Hepatocyte (in vitro differentiated cells): ENCODE measurements around the gene CEMP1. TPM values are rescaled to one million over a fixed set of nuclear protein-coding genes. Genes with fewer than 3 reads are reported as not detected.
"Not testable (repeated sequence)": the region's sequence is repeated elsewhere in the genome, so short reads cannot be mapped to it uniquely, and the experiment has no call there.

Experiments used
- DNase-seq: peaks from one replicate; pipeline ENCODE4 v3.0.0-alpha.2; 2016; ENCODE audit warnings: low spot score
- H2AFZ ChIP-seq: fragments of 200-600 bp; sonication (generic); 2 replicates; pipeline ENCODE4 v1.6.0; 2016; ENCODE audit warnings: antibody characterized with exemption, mild to moderate bottlenecking
- H3K27ac ChIP-seq: fragments of 200-600 bp; sonication (generic); 2 replicates; pipeline ENCODE4 v1.5.1; 2016; ENCODE audit warnings: mild to moderate bottlenecking
- H3K27me3 ChIP-seq: fragments of 200-600 bp; sonication (generic); 2 replicates; pipeline ENCODE4 v1.6.1; 2016
- H3K36me3 ChIP-seq: fragments of 200-600 bp; sonication (generic); replicated peaks from 2 replicates; pipeline ENCODE4 v1.5.1; 2016; ENCODE audit warnings: low read depth; ENCODE audit not compliant: insufficient read depth
- H3K4me1 ChIP-seq: fragments of 200-600 bp; sonication (generic); 2 replicates; pipeline ENCODE4 v1.5.1; 2016; ENCODE audit warnings: mild to moderate bottlenecking, moderate library complexity; ENCODE audit not compliant: insufficient read depth
- H3K4me2 ChIP-seq: fragments of 200-600 bp; sonication (generic); 2 replicates; pipeline ENCODE4 v1.6.0; 2016
- H3K4me3 ChIP-seq: fragments of 200-600 bp; sonication (generic); 2 replicates; pipeline ENCODE4 v1.5.1; 2016; ENCODE audit warnings: mild to moderate bottlenecking
- H3K79me2 ChIP-seq: fragments of 200-600 bp; sonication (generic); 2 replicates; pipeline ENCODE4 v1.6.0; 2017; ENCODE audit warnings: mild to moderate bottlenecking
- H3K9me2 ChIP-seq: fragments of 200-600 bp; sonication (generic); replicated peaks from 2 replicates; pipeline ENCODE4 v1.6.0; 2017; ENCODE audit warnings: mild to moderate bottlenecking; ENCODE audit not compliant: insufficient read depth
- H3K9me3 ChIP-seq: fragments of 200-600 bp; sonication (generic); 2 replicates; pipeline ENCODE4 v1.5.1; 2016; ENCODE audit warnings: low read depth, mild to moderate bottlenecking
- H4K20me1 ChIP-seq: fragments of 200-600 bp; sonication (generic); 2 replicates; pipeline ENCODE4 v1.6.0; 2016; ENCODE audit warnings: mild to moderate bottlenecking; ENCODE audit not compliant: insufficient read depth, poor library complexity, severe bottlenecking
- EZH2 ChIP-seq: fragments of 200-600 bp; sonication (generic); IDR thresholded peaks from 2 replicates; pipeline ENCODE4 v1.6.1; 2016; ENCODE audit warnings: antibody characterized with exemption, mild to moderate bottlenecking, borderline replicate concordance
- EZH2phosphoT487 ChIP-seq: fragments of 200-600 bp; sonication (generic); IDR thresholded peaks from one replicate; pipeline ENCODE4 v1.6.1; 2018; ENCODE audit warnings: antibody characterized with exemption, mild to moderate bottlenecking, low read depth, moderate library complexity; ENCODE audit not compliant: unreplicated experiment, severe bottlenecking
- WGBS: methylation state at CpG from one replicate; pipeline ENCODE4 v1.1.6; 2016; ENCODE audit warnings: low lambda C conversion rate; ENCODE audit errors: missing lambda C conversion rate; 5-methylcytosine and 5-hydroxymethylcytosine counted together
- polyA plus RNA-seq: library from polyadenylated mRNA; unstranded; fragments of >200 nt; fragmentation: Nextera tagmentation; extraction: Ambion mirVana; gene quantifications from 2 replicates; pipeline ENCODE4 v1.2.1, GENCODE V29; 2016
- total RNA-seq: library from RNA; depleted of rRNA; stranded (reverse); fragments of >200 nt; gene quantifications from 2 replicates; pipeline ENCODE4 v1.2.3, GENCODE V29; 2014
- TF ChIP-seq, protein P1 (sequence below): fragments of 200-600 bp; sonication (generic); IDR thresholded peaks from 2 replicates; pipeline ENCODE4 v1.5.1; 2016; ENCODE audit warnings: antibody characterized with exemption, mild to moderate bottlenecking; ENCODE audit not compliant: poor library complexity

Gene CEMP1
- total and polyA plus RNA-seq, 2 experiments from 2014 or later = 11.1 TPM; not detected in 1

DNA sequence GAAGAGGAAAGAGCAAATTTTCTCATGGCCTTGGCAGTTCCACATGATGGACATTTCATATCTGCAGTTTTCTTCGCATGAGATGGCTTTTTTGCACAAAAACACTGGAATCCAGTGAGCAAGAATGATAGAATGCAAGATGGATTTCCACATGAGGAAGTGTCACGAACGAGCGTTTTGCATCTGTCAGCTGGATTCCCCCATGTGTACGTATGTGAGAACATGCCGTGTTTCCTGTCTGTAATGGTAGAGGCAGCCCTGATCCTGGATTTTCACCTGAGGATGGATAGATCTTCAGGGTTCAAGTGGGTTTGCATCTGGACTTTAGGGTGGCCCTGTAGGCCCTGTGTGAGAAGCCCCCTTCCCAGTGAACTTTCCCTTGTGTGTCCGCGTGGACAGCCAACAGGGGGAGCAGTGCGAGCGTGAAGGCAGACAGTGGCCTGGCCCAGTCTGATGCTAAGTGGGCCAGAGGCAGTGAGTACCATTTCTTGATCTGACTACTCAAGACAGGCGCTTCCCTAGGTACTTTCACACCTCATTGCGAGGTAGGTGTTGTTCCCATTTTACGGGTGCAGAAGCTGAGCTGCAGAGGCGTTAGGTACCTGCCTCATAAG lies 8.7 kb upstream of the CEMP1 start:
- H3K9me3 ChIP-seq, H3K27me3 ChIP-seq, H3K4me3 ChIP-seq, H2AFZ ChIP-seq, H3K36me3 ChIP-seq, H3K9me2 ChIP-seq, H3K27ac ChIP-seq: not testable (repeated sequence)
- DNase-seq = peak; percentile 23
- WGBS = 74% methylated on average over 14 of the region's 14 CpGs
- Histone ChIP-seq H3K4me2 (peak overlapping the region; percentile 91), H4K20me1 (peaks cover 36% of the 10 kb centered on the region), H3K79me2 (peaks cover 52% of the 10 kb centered on the region), H3K4me1 (peaks cover 12% of the 10 kb centered on the region)
- TF ChIP-seq, protein P1, sequence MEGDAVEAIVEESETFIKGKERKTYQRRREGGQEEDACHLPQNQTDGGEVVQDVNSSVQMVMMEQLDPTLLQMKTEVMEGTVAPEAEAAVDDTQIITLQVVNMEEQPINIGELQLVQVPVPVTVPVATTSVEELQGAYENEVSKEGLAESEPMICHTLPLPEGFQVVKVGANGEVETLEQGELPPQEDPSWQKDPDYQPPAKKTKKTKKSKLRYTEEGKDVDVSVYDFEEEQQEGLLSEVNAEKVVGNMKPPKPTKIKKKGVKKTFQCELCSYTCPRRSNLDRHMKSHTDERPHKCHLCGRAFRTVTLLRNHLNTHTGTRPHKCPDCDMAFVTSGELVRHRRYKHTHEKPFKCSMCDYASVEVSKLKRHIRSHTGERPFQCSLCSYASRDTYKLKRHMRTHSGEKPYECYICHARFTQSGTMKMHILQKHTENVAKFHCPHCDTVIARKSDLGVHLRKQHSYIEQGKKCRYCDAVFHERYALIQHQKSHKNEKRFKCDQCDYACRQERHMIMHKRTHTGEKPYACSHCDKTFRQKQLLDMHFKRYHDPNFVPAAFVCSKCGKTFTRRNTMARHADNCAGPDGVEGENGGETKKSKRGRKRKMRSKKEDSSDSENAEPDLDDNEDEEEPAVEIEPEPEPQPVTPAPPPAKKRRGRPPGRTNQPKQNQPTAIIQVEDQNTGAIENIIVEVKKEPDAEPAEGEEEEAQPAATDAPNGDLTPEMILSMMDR = peak; percentile 50

DNA sequence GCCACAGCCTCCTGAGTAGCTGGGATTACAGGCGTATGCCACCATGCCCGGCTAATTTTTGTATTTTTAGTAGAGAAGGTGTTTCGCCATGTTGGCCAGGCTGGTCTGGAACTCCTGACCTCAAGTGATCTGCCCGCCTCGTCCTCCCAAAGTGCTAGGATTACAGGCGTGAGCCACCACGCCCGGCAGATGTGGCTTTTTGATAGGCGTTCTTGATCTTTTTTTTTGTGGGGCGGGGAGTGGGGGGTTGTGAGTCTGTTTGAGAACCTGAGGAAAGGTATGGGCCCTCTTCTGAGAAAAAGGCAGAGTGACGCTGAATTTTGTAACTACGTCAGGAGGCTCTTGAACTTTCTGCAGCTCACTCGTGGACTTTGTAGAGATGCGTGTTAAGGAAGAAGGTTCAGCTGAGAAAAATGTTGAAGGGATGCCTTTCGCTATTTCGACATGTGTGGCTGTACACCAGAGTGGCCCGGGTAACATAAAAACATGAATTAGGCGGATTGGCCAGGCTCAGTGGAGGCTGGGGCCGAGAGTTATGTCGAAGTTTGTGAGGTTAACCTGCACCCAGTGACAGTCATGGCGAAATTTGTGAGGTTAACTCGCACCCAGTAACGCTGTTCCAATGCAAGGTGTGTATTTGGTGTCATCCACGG lies 8.1 kb upstream of the CEMP1 start:
- not testable (repeated sequence) for H3K4me3 ChIP-seq
- H3K4me2 ChIP-seq = peak overlapping the region; percentile 91
- 90% methylated on average over 24 of the region's 24 CpGs for WGBS

DNA sequence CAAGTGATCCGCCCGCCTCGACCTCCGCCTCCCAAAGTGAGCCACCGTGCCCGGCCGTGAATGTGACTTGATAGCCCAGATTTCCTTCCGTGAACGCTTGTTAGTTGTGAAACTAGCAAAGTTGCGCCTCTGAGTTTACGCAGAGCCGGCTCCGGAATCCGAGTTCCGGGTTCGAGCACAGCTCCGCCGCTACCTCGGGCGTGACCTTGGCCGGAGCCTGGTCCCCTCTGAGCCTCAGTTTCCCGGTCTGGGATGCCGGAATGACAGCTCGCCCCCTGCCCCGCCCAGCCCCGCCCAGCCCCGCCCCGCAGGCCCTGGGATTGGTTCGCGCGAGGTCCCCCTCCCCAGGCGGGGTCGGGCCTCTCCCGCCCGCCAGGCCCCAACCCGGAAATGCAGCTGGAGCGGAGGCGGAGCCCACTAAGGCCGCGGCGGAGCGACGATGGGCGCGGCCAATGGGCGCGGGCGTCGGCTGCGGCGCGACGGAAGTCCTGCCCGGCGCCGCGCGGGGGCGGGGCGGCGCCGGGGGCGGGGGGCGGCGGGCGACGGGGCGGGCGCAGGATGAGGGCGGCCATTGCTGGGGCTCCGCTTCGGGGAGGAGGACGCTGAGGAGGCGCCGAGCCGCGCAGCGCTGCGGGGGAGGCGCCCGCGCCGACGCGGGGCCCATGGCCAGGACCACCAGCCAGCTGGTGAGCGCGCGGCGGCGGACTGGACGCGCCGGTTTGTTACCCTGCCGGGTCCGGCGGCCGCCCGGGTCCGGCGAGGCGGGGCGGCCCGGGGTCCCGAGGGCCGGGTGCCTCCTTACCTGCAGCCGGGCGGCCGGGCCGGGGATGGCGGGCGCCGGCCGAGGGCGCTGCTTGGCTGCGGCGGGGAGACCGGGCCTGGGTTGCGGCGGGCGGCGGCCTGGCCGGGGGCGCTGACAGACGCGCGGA lies 6.5 kb upstream of the CEMP1 start, which contains the start of gene PDPK1:
Gene PDPK1, plus strand, starts transcription at position 571 of the 929 bp plus-strand sequence. Its CDS starts 92 bp downstream, at position 663.
- Histone ChIP-seq H3K9me3 (no peaks in the 10 kb centered on the region), H3K36me3 (no peaks in the 10 kb centered on the region), H3K9me2 (no peaks in the 10 kb centered on the region), H2AFZ (peak within 1 kb of the TSS; percentile 29), H3K4me3 (peak within 1 kb of the TSS; percentile 77), H3K79me2 (peaks cover 37% of the 10 kb centered on the region), H3K4me1 (peaks cover 12% of the 10 kb centered on the region), H4K20me1 (peaks cover 31% of the 10 kb centered on the region), H3K27ac (peak within 1 kb of the TSS; percentile 88), H3K27me3 (no peaks in the 10 kb centered on the region), H3K4me2 (peak within 1 kb of the TSS; percentile 91)
- TF ChIP-seq EZH2phosphoT487 = no peak
- DNase-seq = peak; percentile 98
- WGBS = 2% methylated on average over 23 of the region's 126 CpGs

More for the DNA sequence above, 8.1 kb upstream of the CEMP1 start:
- H4K20me1 ChIP-seq = peaks cover 36% of the 10 kb centered on the region
- not testable (repeated sequence) for DNase-seq, H3K27me3 ChIP-seq, H3K9me3 ChIP-seq, H2AFZ ChIP-seq, H3K9me2 ChIP-seq, H3K36me3 ChIP-seq, H3K27ac ChIP-seq
- H3K4me1 ChIP-seq = peaks cover 12% of the 10 kb centered on the region
- peaks cover 46% of the 10 kb centered on the region for H3K79me2 ChIP-seq

DNA sequence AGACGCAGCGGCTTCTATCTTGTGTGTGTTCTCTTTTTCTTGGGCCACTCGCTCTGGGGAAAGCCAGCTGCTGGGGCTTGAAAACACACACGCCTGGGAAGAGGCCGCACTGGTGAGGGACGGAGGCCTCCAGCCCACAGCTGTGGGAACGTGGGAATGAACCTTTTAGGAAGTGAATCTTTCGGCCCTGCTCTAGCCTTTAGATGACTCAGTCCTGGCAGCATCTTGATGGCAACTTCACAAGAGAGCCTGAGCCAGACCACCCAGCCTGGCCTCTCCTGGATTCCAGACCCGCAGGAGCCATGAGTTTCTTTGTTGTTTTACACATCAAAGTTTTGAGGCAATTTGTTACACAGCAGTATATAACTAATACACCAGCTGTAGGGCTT lies 4.4 kb upstream of the CEMP1 start:
- H3K4me2 ChIP-seq = no peak overlapping the region
- no peaks in the 10 kb centered on the region for H3K27me3 ChIP-seq
- 78% methylated on average over 9 of the region's 9 CpGs for WGBS
- H3K4me1 ChIP-seq = peaks cover 14% of the 10 kb centered on the region
- peaks cover 21% of the 10 kb centered on the region for H4K20me1 ChIP-seq
- H3K27ac ChIP-seq = no peak overlapping the region
- H3K4me3 ChIP-seq = no peak overlapping the region
- H2AFZ ChIP-seq = no peak overlapping the region
- peaks cover 21% of the 10 kb centered on the region for H3K79me2 ChIP-seq
- peak; percentile 40 for DNase-seq
- H3K9me2 ChIP-seq = no peaks in the 10 kb centered on the region
- TF ChIP-seq, protein P1 = no peak
- TF ChIP-seq EZH2phosphoT487 (no peak), EZH2 (no peak)
- no peaks in the 10 kb centered on the region for H3K9me3 ChIP-seq
- no peaks in the 10 kb centered on the region for H3K36me3 ChIP-seq

DNA sequence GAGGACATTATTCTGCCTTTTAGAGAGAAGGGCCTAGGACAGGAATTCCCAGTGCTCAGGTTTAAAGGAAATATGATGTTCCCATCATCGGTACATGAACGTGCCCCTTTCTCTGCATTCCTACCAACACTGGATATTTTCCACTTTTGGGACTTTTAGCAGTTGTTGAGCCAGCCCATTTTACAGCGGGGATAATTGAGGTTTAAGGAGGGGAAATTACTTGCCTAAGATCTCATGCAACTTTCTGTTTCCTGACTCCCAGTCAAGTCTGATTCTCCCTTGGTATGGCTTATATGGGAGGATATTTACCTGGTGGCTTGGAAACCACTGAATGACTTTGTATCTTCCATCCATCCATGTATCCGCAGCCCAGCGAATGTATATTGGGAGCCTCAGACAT lies 3.1 kb upstream of the CEMP1 start:
- not testable (repeated sequence) for H4K20me1 ChIP-seq, H3K4me3 ChIP-seq, DNase-seq, H3K4me2 ChIP-seq, H3K79me2 ChIP-seq, H3K36me3 ChIP-seq, H3K9me3 ChIP-seq, H2AFZ ChIP-seq, H3K27me3 ChIP-seq, H3K9me2 ChIP-seq, H3K27ac ChIP-seq
- peaks cover 10% of the 10 kb centered on the region for H3K4me1 ChIP-seq
- WGBS = 93% methylated on average over 5 of the region's 5 CpGs
